Nephron (organoid): ENCODE data around the gene CARNS1.
A peak's percentile ranks its signal among the peaks of the same experiment; 100 is the strongest.

Experiments used
- H3K27ac Mint-ChIP-seq, 3 experiments: 2 replicates each; pipeline ENCODE4 v1.8.0; 2020; ENCODE audit warnings: mixed read lengths in 3 of 3, mild to moderate bottlenecking in 2 of 3, moderate library complexity in 1 of 3
- H3K27me3 Mint-ChIP-seq: 2 replicates; pipeline ENCODE4 v1.8.0; 2021; ENCODE audit warnings: low read depth, mild to moderate bottlenecking, moderate library complexity, mixed read lengths
- H3K36me3 Mint-ChIP-seq: 2 replicates; pipeline ENCODE4 v1.8.0; 2020; ENCODE audit warnings: low read depth, mixed read lengths
- H3K4me1 Mint-ChIP-seq: 2 replicates; pipeline ENCODE4 v1.8.0; 2020; ENCODE audit warnings: mixed read lengths
- H3K4me3 Mint-ChIP-seq, 3 experiments: 2 replicates each; pipeline ENCODE4 v1.8.0; 2020; ENCODE audit warnings: mild to moderate bottlenecking in 3 of 3, mixed read lengths in 3 of 3, moderate library complexity in 2 of 3
- H3K9me3 Mint-ChIP-seq: 2 replicates; pipeline ENCODE4 v1.8.0; 2020; ENCODE audit warnings: mixed read lengths
- CTCF ChIP-seq, 3 experiments: fragments of 200-600 bp; sonication (generic); IDR thresholded peaks; one replicate each; pipeline ENCODE4 v1.5.0; 2021; ENCODE audit warnings: antibody characterized with exemption in 3 of 3; ENCODE audit not compliant: unreplicated experiment in 3 of 3

CARNS1 gene

GRCh38 chr11:67431346-67432249 is 16.1 kb downstream of the CARNS1 start:
- Mint-ChIP-seq H3K4me1 (peaks cover 10% of the 10 kb centered on the region), H3K27ac (peak overlapping the region in 1 of 3 experiments; percentile 10), H3K36me3 (peaks cover 13% of the 10 kb centered on the region), H3K27me3 (no peaks in the 10 kb centered on the region), H3K9me3 (no peaks in the 10 kb centered on the region), H3K4me3 (peak overlapping the region; percentile 50 to 70 (median 66))
- TF ChIP-seq CTCF (IDR thresholded peaks at IDR 0.05; ENCODE audit: unreplicated experiment in 3 of 3), result no peak

- H3K4me3 Mint-ChIP-seq, result no peak overlapping the region
- peaks cover 10% of the 10 kb centered on the region for H3K4me1 Mint-ChIP-seq
- peaks cover 15% of the 10 kb centered on the region for H3K36me3 Mint-ChIP-seq
- no peak for TF ChIP-seq CTCF (IDR thresholded peaks at IDR 0.05; ENCODE audit: unreplicated experiment in 3 of 3)
- no peak overlapping the region for H3K27ac Mint-ChIP-seq
- H3K27me3 Mint-ChIP-seq, result no peaks in the 10 kb centered on the region
- no peaks in the 10 kb centered on the region for H3K9me3 Mint-ChIP-seq
Measured at GRCh38 chr11:67432655-67433349, 17.3 kb downstream of the CARNS1 start.

- H3K4me3 Mint-ChIP-seq, result no peak overlapping the region
- TF ChIP-seq CTCF (IDR thresholded peaks at IDR 0.05; ENCODE audit: unreplicated experiment in 3 of 3), result no peak
- peaks cover 5% of the 10 kb centered on the region for H3K4me1 Mint-ChIP-seq
- H3K27ac Mint-ChIP-seq, result no peak overlapping the region
- H3K36me3 Mint-ChIP-seq, result peaks cover 15% of the 10 kb centered on the region
- no peaks in the 10 kb centered on the region for H3K27me3 Mint-ChIP-seq
- H3K9me3 Mint-ChIP-seq, result no peaks in the 10 kb centered on the region
Measured at GRCh38 chr11:67433536-67434394, 18.3 kb downstream of the CARNS1 start.

- H3K27me3 Mint-ChIP-seq, result no peaks in the 10 kb centered on the region
- peaks cover 5% of the 10 kb centered on the region for H3K4me1 Mint-ChIP-seq
Measured at GRCh38 chr11:67434395-67434881, 19.0 kb downstream of the CARNS1 start.

More at GRCh38 chr11:67434395-67434881, 19.0 kb downstream of the CARNS1 start:
- Mint-ChIP-seq H3K4me3 (no peak overlapping the region), H3K36me3 (peaks cover 15% of the 10 kb centered on the region), H3K9me3 (no peaks in the 10 kb centered on the region), H3K27ac (no peak overlapping the region)
- TF ChIP-seq CTCF (IDR thresholded peaks at IDR 0.05; ENCODE audit: unreplicated experiment in 3 of 3), result no peak
